Measurements from ENCODE around the gene DLG2. TPM values are rescaled to one million over a fixed set of nuclear protein-coding genes. Genes with fewer than 3 reads are reported as not detected.

The DLG2 gene
- total RNA-seq, 1 donor from 2014 or later = 2.4 TPM

DNA sequence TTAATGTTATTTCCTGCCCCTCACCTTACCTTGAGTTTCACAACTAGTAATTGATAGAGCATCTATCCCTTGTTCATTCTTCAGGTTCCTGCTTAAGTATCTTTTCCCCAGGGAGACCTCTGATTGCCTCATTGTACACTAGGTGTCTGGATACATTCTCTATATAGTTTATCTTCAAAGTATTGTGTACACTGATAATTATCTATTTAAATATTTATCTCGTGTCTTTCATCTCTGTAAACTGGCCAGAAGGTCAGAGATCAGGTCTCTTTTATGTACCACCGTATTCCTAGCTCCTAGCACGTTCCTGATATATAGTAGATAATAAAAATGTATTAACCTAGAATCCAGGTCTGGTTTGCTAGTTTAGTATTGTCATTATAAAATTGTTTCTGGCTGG is 7.6 kb upstream of the DLG2 start:
- H3K4me3 Mint-ChIP-seq (ENCODE audit: low read depth) = no peak overlapping the region
- peaks cover 7% of the 10 kb centered on the region for H3K36me3 Mint-ChIP-seq (ENCODE audit: insufficient read depth)
- no peaks in the 10 kb centered on the region for H3K27me3 Mint-ChIP-seq
- TF ChIP-seq, protein P1, sequence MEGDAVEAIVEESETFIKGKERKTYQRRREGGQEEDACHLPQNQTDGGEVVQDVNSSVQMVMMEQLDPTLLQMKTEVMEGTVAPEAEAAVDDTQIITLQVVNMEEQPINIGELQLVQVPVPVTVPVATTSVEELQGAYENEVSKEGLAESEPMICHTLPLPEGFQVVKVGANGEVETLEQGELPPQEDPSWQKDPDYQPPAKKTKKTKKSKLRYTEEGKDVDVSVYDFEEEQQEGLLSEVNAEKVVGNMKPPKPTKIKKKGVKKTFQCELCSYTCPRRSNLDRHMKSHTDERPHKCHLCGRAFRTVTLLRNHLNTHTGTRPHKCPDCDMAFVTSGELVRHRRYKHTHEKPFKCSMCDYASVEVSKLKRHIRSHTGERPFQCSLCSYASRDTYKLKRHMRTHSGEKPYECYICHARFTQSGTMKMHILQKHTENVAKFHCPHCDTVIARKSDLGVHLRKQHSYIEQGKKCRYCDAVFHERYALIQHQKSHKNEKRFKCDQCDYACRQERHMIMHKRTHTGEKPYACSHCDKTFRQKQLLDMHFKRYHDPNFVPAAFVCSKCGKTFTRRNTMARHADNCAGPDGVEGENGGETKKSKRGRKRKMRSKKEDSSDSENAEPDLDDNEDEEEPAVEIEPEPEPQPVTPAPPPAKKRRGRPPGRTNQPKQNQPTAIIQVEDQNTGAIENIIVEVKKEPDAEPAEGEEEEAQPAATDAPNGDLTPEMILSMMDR (IDR thresholded peaks at IDR 0.05; ENCODE audit: unreplicated experiment) = no peak
- no peak for DNase-seq (ENCODE audit: low spot score, unreplicated experiment)
- no peaks in the 10 kb centered on the region for H3K9me3 Mint-ChIP-seq (ENCODE audit: low read depth)
- H3K4me1 Mint-ChIP-seq (ENCODE audit: low read depth) = no peaks in the 10 kb centered on the region
- H3K27ac Mint-ChIP-seq = no peak overlapping the region

DNA sequence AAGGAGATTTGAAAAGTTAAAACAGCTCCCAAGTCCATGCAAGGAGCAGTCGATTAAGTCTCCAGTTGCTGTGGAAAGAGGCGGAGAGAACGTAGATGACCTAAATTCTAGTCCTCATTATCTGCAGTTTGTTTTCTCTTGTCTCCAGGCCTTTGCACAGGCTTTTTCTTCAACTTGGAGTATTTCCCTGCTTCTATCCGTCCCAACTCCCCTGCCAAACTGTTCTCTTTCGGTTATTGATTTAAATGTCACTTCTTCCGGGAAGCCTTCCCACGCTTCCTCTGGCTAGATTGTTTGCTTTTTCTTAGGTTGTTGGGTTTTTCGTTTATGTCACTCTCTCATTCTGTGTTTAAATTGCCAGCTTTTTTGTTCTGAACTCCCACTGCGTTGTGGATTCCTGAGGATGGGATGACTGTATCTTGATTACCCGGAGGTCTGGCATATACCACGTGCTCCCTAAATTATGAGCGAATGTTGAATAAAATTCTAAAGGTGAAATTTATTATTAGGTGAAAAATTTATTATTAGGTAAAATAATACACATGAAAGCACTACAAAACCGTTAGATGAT is 1.7 kb upstream of the DLG2 start:
- H3K27ac Mint-ChIP-seq = peak overlapping the region; percentile 97
- DNase-seq (ENCODE audit: low spot score, unreplicated experiment) = no peak
- peaks cover 6% of the 10 kb centered on the region for H3K36me3 Mint-ChIP-seq (ENCODE audit: insufficient read depth)
- peaks cover 13% of the 10 kb centered on the region for H3K4me1 Mint-ChIP-seq (ENCODE audit: low read depth)
- H3K4me3 Mint-ChIP-seq (ENCODE audit: low read depth) = peak overlapping the region; percentile 94
- H3K27me3 Mint-ChIP-seq = peaks cover 6% of the 10 kb centered on the region
- no peaks in the 10 kb centered on the region for H3K9me3 Mint-ChIP-seq (ENCODE audit: low read depth)
- TF ChIP-seq, protein P1 (IDR thresholded peaks at IDR 0.05; ENCODE audit: unreplicated experiment) = no peak

DNA sequence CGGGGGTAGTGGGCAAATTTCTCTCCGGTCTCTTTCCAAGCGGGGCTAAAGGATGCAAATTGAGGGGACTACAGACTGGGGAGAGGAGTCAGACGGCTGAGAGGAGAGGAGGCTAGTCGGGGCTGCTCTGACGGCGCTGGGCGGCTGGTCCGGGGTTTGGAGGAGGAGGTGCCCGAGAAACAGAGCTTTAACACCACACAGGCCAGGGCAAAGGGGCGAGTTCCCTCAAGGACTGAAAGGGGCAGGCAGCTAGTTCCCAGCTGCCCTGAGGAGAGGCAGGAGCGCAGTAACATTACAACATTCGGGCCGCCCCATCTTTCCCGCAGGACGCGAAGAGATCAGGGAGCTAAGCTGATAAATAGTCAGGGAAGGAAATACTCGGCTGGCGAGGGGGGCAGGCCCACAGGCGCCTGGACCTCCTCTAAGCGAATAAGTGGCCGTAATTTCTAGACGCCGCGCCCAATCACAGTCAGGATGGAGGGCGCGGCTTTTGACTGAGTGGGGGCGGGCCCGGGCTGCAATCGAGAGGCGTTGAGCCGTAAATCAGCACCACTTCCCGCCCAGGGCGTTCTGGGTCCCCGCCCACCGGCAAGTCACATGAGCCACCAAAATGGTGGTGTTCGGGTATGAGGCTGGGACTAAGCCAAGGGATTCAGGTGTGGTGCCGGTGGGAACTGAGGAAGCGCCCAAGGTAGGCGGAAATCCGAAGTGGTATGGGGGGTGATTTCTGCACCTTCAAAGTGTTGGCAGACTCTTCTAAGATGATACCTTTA is 1.0 kb upstream of the DLG2 start, which contains the start of gene TMEM126B:
Gene TMEM126B (plus strand): TSS at position 596 of the 773 bp plus-strand sequence. CDS start 15 bp downstream, at position 611.
- peak within 1 kb of the TSS; percentile 97 for H3K27ac Mint-ChIP-seq
- H3K27me3 Mint-ChIP-seq = peaks cover 6% of the 10 kb centered on the region
- TF ChIP-seq, protein P1 (IDR thresholded peaks at IDR 0.05; ENCODE audit: unreplicated experiment) = no peak
- peak; percentile 89 for DNase-seq (ENCODE audit: low spot score, unreplicated experiment)
- no peaks in the 10 kb centered on the region for H3K9me3 Mint-ChIP-seq (ENCODE audit: low read depth)
- peaks cover 4% of the 10 kb centered on the region for H3K36me3 Mint-ChIP-seq (ENCODE audit: insufficient read depth)
- peaks cover 13% of the 10 kb centered on the region for H3K4me1 Mint-ChIP-seq (ENCODE audit: low read depth)
- peak within 1 kb of the TSS; percentile 94 for H3K4me3 Mint-ChIP-seq (ENCODE audit: low read depth)

DNA sequence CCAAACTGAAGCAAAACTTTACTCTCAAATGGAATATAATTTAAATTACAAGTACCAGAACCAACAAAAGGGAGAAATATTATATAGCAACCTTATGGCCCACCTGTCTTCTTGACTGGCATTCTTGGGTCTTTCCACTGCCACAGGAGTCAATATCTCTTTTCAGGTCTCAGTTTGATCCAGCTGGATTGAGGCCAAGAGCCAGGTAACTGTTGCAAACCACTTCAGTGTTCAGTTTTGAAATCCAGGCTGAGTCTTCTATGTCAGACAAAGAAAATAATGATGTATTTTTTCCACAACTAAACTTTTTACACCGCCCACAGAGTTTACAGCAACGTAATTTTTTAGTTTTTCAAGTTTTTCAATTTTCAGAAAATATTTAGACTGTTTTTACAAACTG is 648 bp downstream of the DLG2 start:
- H3K27ac Mint-ChIP-seq = no peak overlapping the region
- TF ChIP-seq, protein P1 (IDR thresholded peaks at IDR 0.05; ENCODE audit: unreplicated experiment) = no peak
- peaks cover 13% of the 10 kb centered on the region for H3K4me1 Mint-ChIP-seq (ENCODE audit: low read depth)
- no peak for DNase-seq (ENCODE audit: low spot score, unreplicated experiment)
- peaks cover 6% of the 10 kb centered on the region for H3K27me3 Mint-ChIP-seq
- peak overlapping the region; percentile 94 for H3K4me3 Mint-ChIP-seq (ENCODE audit: low read depth)
- H3K9me3 Mint-ChIP-seq (ENCODE audit: low read depth) = no peaks in the 10 kb centered on the region
- peaks cover 1% of the 10 kb centered on the region for H3K36me3 Mint-ChIP-seq (ENCODE audit: insufficient read depth)

DNA sequence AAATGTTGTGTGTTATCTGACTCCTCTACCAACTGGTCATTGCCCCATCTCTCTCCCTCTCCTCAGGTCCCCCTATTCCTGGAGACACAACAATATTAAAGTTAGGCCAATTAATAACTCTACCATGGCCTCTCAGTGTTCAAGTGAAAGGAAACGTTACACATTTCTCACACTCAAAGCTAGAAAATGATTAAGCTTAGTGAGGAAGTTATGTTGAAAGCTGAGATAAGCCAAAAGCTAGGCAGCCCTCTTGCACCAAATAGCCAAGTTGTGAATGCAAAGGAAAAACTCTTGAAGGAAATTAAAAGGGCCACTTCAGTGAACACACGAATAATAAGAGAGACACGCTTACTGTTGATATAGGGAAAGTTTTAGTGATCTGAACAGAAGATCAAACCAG is 6.9 kb downstream of the DLG2 start:
- peaks cover 3% of the 10 kb centered on the region for H3K27me3 Mint-ChIP-seq
- H3K36me3 Mint-ChIP-seq (ENCODE audit: insufficient read depth) = no peaks in the 10 kb centered on the region
- no peak for DNase-seq (ENCODE audit: low spot score, unreplicated experiment)
- TF ChIP-seq, protein P1 (IDR thresholded peaks at IDR 0.05; ENCODE audit: unreplicated experiment) = no peak
- H3K27ac Mint-ChIP-seq = no peak overlapping the region
- H3K4me1 Mint-ChIP-seq (ENCODE audit: low read depth) = no peaks in the 10 kb centered on the region
- no peak overlapping the region for H3K4me3 Mint-ChIP-seq (ENCODE audit: low read depth)
- H3K9me3 Mint-ChIP-seq (ENCODE audit: low read depth) = no peaks in the 10 kb centered on the region
